NT2/D1 (cell line): Measurements from ENCODE around the gene KIFC3.
"Not testable (repeated sequence)": the region's sequence is repeated elsewhere in the genome, so short reads cannot be mapped to it uniquely, and the experiment has no call there.

Source experiments
- DNase-seq: peaks from one replicate; pipeline ENCODE4 v3.0.0-alpha.2; 2011; ENCODE audit warnings: low read depth, low spot score
- H3K27me3 ChIP-seq: 2 replicates; pipeline ENCODE4 v1.6.0; 2011; ENCODE audit warnings: mild to moderate bottlenecking; ENCODE audit not compliant: insufficient read length, insufficient read depth
- H3K36me3 ChIP-seq: 2 replicates; pipeline ENCODE4 v1.6.1; 2011; ENCODE audit warnings: mild to moderate bottlenecking, low read length, mixed read lengths; ENCODE audit not compliant: insufficient read depth, insufficient read length
- H3K4me1 ChIP-seq: 2 replicates; pipeline ENCODE4 v1.5.1; 2011; ENCODE audit not compliant: insufficient read depth, insufficient read length
- H3K4me3 ChIP-seq: 2 replicates; pipeline ENCODE4 v1.5.1; 2011; ENCODE audit warnings: low read depth; ENCODE audit not compliant: insufficient read length
- H3K9ac ChIP-seq: 2 replicates; pipeline ENCODE4 v1.6.0; 2011; ENCODE audit warnings: low read depth; ENCODE audit not compliant: insufficient read length
- H3K9me3 ChIP-seq: 2 replicates; pipeline ENCODE4 v1.5.1; 2011; ENCODE audit warnings: mild to moderate bottlenecking, low read length; ENCODE audit not compliant: insufficient read depth
- SUZ12 ChIP-seq: IDR thresholded peaks from 2 replicates; pipeline ENCODE4 v1.6.1; 2011; ENCODE audit not compliant: insufficient read length, insufficient read depth; ENCODE audit errors: extremely low read depth
- YY1 ChIP-seq: IDR thresholded peaks from 2 replicates; pipeline ENCODE4 v1.6.1; 2011; ENCODE audit not compliant: insufficient read length, insufficient read depth
- ZNF274 ChIP-seq: IDR thresholded peaks from 2 replicates; pipeline ENCODE4 v1.6.1; 2011; ENCODE audit warnings: mild to moderate bottlenecking, low read depth, low read length

KIFC3 gene

GRCh38 chr16:57722651-57723050 lies 79.6 kb downstream of the KIFC3 start:
- Histone ChIP-seq H3K27me3 (no peaks in the 10 kb centered on the region), H3K4me1 (peaks cover 12% of the 10 kb centered on the region), H3K36me3 (no peaks in the 10 kb centered on the region), H3K4me3 (no peak overlapping the region), H3K9ac (no peak overlapping the region), H3K9me3 (no peaks in the 10 kb centered on the region)
- DNase-seq: no peak
- TF ChIP-seq YY1 (no peak), SUZ12 (no peak)

- Histone ChIP-seq H3K27me3 (no peaks in the 10 kb centered on the region), H3K36me3 (no peaks in the 10 kb centered on the region), H3K4me3 (no peak overlapping the region), H3K4me1 (peaks cover 12% of the 10 kb centered on the region), H3K9me3 (no peaks in the 10 kb centered on the region), H3K9ac (no peak overlapping the region)
- TF ChIP-seq YY1: no peak
- TF ChIP-seq SUZ12: no peak
- TF ChIP-seq ZNF274: no peak
- DNase-seq: no peak
Measured at GRCh38 chr16:57722210-57722499, 80.1 kb downstream of the KIFC3 start.

GRCh38 chr16:57721356-57722209 lies 80.7 kb downstream of the KIFC3 start:
- DNase-seq: no peak
- Histone ChIP-seq H3K9me3 (no peaks in the 10 kb centered on the region), H3K4me1 (peaks cover 12% of the 10 kb centered on the region), H3K27me3 (no peaks in the 10 kb centered on the region), H3K4me3 (no peak overlapping the region), H3K36me3 (no peaks in the 10 kb centered on the region), H3K9ac (no peak overlapping the region)
- TF ChIP-seq YY1: no peak

DNA sequence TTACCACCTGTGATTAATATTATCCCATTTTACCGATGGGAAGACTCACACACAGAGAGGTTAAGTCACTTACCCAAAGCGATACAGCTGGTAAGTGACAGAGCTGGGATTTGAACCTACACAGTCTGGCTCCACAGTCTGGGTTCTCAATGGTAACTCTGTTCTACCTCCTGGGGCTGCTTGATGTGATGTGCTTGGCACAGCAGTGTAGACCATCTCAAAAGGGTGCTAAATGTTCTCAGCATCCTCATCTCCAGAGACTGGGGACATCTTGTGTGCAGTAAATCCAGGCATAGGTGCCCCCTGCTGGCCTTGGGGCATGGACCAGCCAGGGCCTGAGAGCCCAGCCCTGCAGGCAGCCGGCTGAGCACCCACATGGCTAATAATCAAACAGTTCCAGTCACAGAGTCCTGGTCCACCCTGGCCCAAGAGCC lies 82.1 kb downstream of the KIFC3 start:
- DNase-seq: no peak
- H3K9me3 ChIP-seq: no peaks in the 10 kb centered on the region
- no peak for TF ChIP-seq SUZ12
- TF ChIP-seq YY1: no peak
- TF ChIP-seq ZNF274: no peak
- H3K36me3 ChIP-seq: no peaks in the 10 kb centered on the region
- H3K9ac ChIP-seq: no peak overlapping the region
- H3K4me3 ChIP-seq: no peak overlapping the region
- peaks cover 12% of the 10 kb centered on the region for H3K4me1 ChIP-seq
- peaks cover 4% of the 10 kb centered on the region for H3K27me3 ChIP-seq

- no peak overlapping the region for H3K9ac ChIP-seq
- no peak for TF ChIP-seq SUZ12
- no peak for TF ChIP-seq YY1
- TF ChIP-seq ZNF274: no peak
- DNase-seq: no peak
Measured at GRCh38 chr16:57714047-57714446, 88.2 kb downstream of the KIFC3 start.

GRCh38 chr16:57713596-57713995 lies 88.7 kb downstream of the KIFC3 start:
- Histone ChIP-seq H3K27me3 (peaks cover 4% of the 10 kb centered on the region), H3K9me3 (no peaks in the 10 kb centered on the region), H3K36me3 (no peaks in the 10 kb centered on the region), H3K4me3 (no peak overlapping the region), H3K9ac (no peak overlapping the region), H3K4me1 (no peaks in the 10 kb centered on the region)
- no peak for TF ChIP-seq SUZ12
- TF ChIP-seq YY1: no peak
- TF ChIP-seq ZNF274: no peak
- no peak for DNase-seq

More at GRCh38 chr16:57714047-57714446, 88.2 kb downstream of the KIFC3 start:
- no peaks in the 10 kb centered on the region for H3K36me3 ChIP-seq
- no peaks in the 10 kb centered on the region for H3K4me1 ChIP-seq
- no peak overlapping the region for H3K4me3 ChIP-seq
- H3K9me3 ChIP-seq: no peaks in the 10 kb centered on the region
- H3K27me3 ChIP-seq: peaks cover 4% of the 10 kb centered on the region

DNA sequence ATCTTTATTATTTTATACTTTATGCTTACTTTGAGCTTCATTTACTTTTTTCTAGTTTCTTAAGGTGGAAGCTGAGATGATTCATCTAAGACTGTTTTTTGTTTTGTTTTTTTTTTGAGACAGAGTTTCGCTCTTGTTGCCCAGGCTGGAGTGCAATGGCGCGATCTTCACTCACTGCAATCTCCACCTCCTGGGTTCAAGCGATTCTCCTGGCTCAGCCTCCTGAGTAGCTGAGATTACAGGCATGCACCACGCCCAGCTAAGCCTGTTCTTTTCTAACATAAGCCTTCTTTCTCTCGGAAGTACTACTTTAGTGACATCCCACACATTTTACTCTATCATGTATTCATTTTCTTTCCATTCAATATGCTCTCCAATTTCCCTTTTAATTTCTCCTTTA lies 89.7 kb downstream of the KIFC3 start:
- H3K27me3 ChIP-seq, H3K9me3 ChIP-seq, H3K4me1 ChIP-seq, H3K9ac ChIP-seq, DNase-seq, H3K36me3 ChIP-seq, H3K4me3 ChIP-seq: not testable (repeated sequence)

- no peak overlapping the region for H3K4me3 ChIP-seq
- DNase-seq: no peak
- no peaks in the 10 kb centered on the region for H3K4me1 ChIP-seq
- peaks cover 4% of the 10 kb centered on the region for H3K27me3 ChIP-seq
- H3K36me3 ChIP-seq: no peaks in the 10 kb centered on the region
- TF ChIP-seq SUZ12: no peak
- no peak for TF ChIP-seq YY1
- no peak for TF ChIP-seq ZNF274
- no peaks in the 10 kb centered on the region for H3K9me3 ChIP-seq
- no peak overlapping the region for H3K9ac ChIP-seq
Measured at GRCh38 chr16:57711993-57712392, 90.3 kb downstream of the KIFC3 start.
